Dendritic cell treated with granulocyte-macrophage colony-stimulating factor and Interleukin-4, amounts not matched to agents 40 ng/mL and 50 ng/mL, for 4 days (primary cell): Measurements from ENCODE around the gene EIF2B5.

Experiments used
- H3K27ac Mint-ChIP-seq: one replicate; pipeline ENCODE4 v1.8.0; 2022; ENCODE audit warnings: mild to moderate bottlenecking, mixed read lengths
- H3K27me3 Mint-ChIP-seq: one replicate; pipeline ENCODE4 v1.8.0; 2022; ENCODE audit warnings: mild to moderate bottlenecking, mixed read lengths
- H3K36me3 Mint-ChIP-seq: one replicate; pipeline ENCODE4 v1.8.0; 2022; ENCODE audit warnings: low read depth, mixed read lengths
- H3K4me1 Mint-ChIP-seq: one replicate; pipeline ENCODE4 v1.8.0; 2022; ENCODE audit warnings: low read depth, mixed read lengths
- H3K4me3 Mint-ChIP-seq: one replicate; pipeline ENCODE4 v1.8.0; 2022; ENCODE audit warnings: mild to moderate bottlenecking, moderate library complexity, mixed read lengths
- H3K9me3 Mint-ChIP-seq: one replicate; pipeline ENCODE4 v1.8.0; 2022; ENCODE audit warnings: mixed read lengths
- intact Hi-C: fragments of 100-400 bp; cut with micrococcal nuclease; formaldehyde crosslinking; loops from one replicate; pipeline ENCODE4 v1.15.0; 2022

EIF2B5 gene

GRCh38 chr3:184172681-184173373 is 37.7 kb downstream of the EIF2B5 start:
- Mint-ChIP-seq H3K27me3 (no peaks in the 10 kb centered on the region), H3K36me3 (peaks cover 84% of the 10 kb centered on the region), H3K4me1 (peaks cover 34% of the 10 kb centered on the region), H3K4me3 (no peak overlapping the region), H3K9me3 (no peaks in the 10 kb centered on the region), H3K27ac (no peak overlapping the region)
- intact Hi-C loops: no loop called here

GRCh38 chr3:184173374-184173722 is 38.2 kb downstream of the EIF2B5 start:
- H3K27me3 Mint-ChIP-seq: no peaks in the 10 kb centered on the region
- H3K4me1 Mint-ChIP-seq: peaks cover 39% of the 10 kb centered on the region
- intact Hi-C loops: no loop called here
- no peak overlapping the region for H3K27ac Mint-ChIP-seq
- H3K9me3 Mint-ChIP-seq: no peaks in the 10 kb centered on the region
- peaks cover 84% of the 10 kb centered on the region for H3K36me3 Mint-ChIP-seq
- no peak overlapping the region for H3K4me3 Mint-ChIP-seq

GRCh38 chr3:184174284-184174645 is 39.1 kb downstream of the EIF2B5 start:
- Mint-ChIP-seq H3K36me3 (peaks cover 84% of the 10 kb centered on the region), H3K4me1 (peaks cover 48% of the 10 kb centered on the region)

GRCh38 chr3:184174646-184175492 is 39.7 kb downstream of the EIF2B5 start, which contains the start of gene AP2M1:
AP2M1 (plus strand) TSS chr3:184174855; CDS start chr3:184176994, 2,139 bp downstream.
- peaks cover 54% of the 10 kb centered on the region for H3K4me1 Mint-ChIP-seq
- H3K27me3 Mint-ChIP-seq: no peaks in the 10 kb centered on the region
- H3K4me3 Mint-ChIP-seq: peak within 1 kb of the TSS; percentile 99
- intact Hi-C loops: loop anchor here (1.0 kb wide), 4 partner anchors 11 to 124 kb away; partner anchors contain the start of genes ABCF3, EEF1AKMT4, EIF2B5 and PSMD2
- H3K9me3 Mint-ChIP-seq: no peaks in the 10 kb centered on the region
- peak within 1 kb of the TSS; percentile 98 for H3K27ac Mint-ChIP-seq
- H3K36me3 Mint-ChIP-seq: peaks cover 84% of the 10 kb centered on the region

More at GRCh38 chr3:184174284-184174645, 39.1 kb downstream of the EIF2B5 start:
- H3K4me3 Mint-ChIP-seq: peak overlapping the region; percentile 99
- peak overlapping the region; percentile 98 for H3K27ac Mint-ChIP-seq
- intact Hi-C loops: loop anchor here (1.0 kb wide), 4 partner anchors 12 to 125 kb away; partner anchors contain the start of genes ABCF3, EEF1AKMT4, EIF2B5 and PSMD2
- no peaks in the 10 kb centered on the region for H3K27me3 Mint-ChIP-seq
- H3K9me3 Mint-ChIP-seq: no peaks in the 10 kb centered on the region

GRCh38 chr3:184175506-184175905 is 40.3 kb downstream of the EIF2B5 start:
- H3K4me1 Mint-ChIP-seq: peaks cover 61% of the 10 kb centered on the region
- intact Hi-C loops: no loop called here
- H3K4me3 Mint-ChIP-seq: peak overlapping the region; percentile 99
- H3K27me3 Mint-ChIP-seq: no peaks in the 10 kb centered on the region
- H3K27ac Mint-ChIP-seq: peak overlapping the region; percentile 98
- no peaks in the 10 kb centered on the region for H3K9me3 Mint-ChIP-seq
- peaks cover 84% of the 10 kb centered on the region for H3K36me3 Mint-ChIP-seq

- Mint-ChIP-seq H3K36me3 (peaks cover 84% of the 10 kb centered on the region), H3K9me3 (no peaks in the 10 kb centered on the region), H3K4me3 (peak overlapping the region; percentile 99), H3K27me3 (no peaks in the 10 kb centered on the region), H3K27ac (peak overlapping the region; percentile 98), H3K4me1 (peaks cover 62% of the 10 kb centered on the region)
- intact Hi-C loops: no loop called here
Observed at GRCh38 chr3:184175981-184176376, 40.8 kb downstream of the EIF2B5 start.

GRCh38 chr3:184176377-184177330 is 41.5 kb downstream of the EIF2B5 start:
- H3K36me3 Mint-ChIP-seq: peaks cover 84% of the 10 kb centered on the region
- intact Hi-C loops: loop anchor here (1.0 kb wide), 1 partner anchor 9 kb away; no protein-coding TSS in a partner anchor
- no peaks in the 10 kb centered on the region for H3K27me3 Mint-ChIP-seq
- H3K4me1 Mint-ChIP-seq: peaks cover 61% of the 10 kb centered on the region
- H3K27ac Mint-ChIP-seq: peak overlapping the region; percentile 98
- peak overlapping the region; percentile 99 for H3K4me3 Mint-ChIP-seq
- no peaks in the 10 kb centered on the region for H3K9me3 Mint-ChIP-seq

GRCh38 chr3:184177331-184177731 is 42.2 kb downstream of the EIF2B5 start:
- peaks cover 63% of the 10 kb centered on the region for H3K4me1 Mint-ChIP-seq

GRCh38 chr3:184177767-184178306 is 42.7 kb downstream of the EIF2B5 start:
- H3K9me3 Mint-ChIP-seq: no peaks in the 10 kb centered on the region
- peaks cover 68% of the 10 kb centered on the region for H3K4me1 Mint-ChIP-seq
- H3K4me3 Mint-ChIP-seq: peak overlapping the region; percentile 99
- peak overlapping the region; percentile 98 for H3K27ac Mint-ChIP-seq
- intact Hi-C loops: loop anchor here (1.0 kb wide), 1 partner anchor 7 kb away; no protein-coding TSS in a partner anchor
- H3K27me3 Mint-ChIP-seq: no peaks in the 10 kb centered on the region
- peaks cover 84% of the 10 kb centered on the region for H3K36me3 Mint-ChIP-seq

More at GRCh38 chr3:184177331-184177731, 42.2 kb downstream of the EIF2B5 start:
- no peaks in the 10 kb centered on the region for H3K27me3 Mint-ChIP-seq
- H3K27ac Mint-ChIP-seq: peak overlapping the region; percentile 98
- no peaks in the 10 kb centered on the region for H3K9me3 Mint-ChIP-seq
- intact Hi-C loops: loop anchor here (1.0 kb wide), 1 partner anchor 8 kb away; no protein-coding TSS in a partner anchor
- peaks cover 84% of the 10 kb centered on the region for H3K36me3 Mint-ChIP-seq
- peak overlapping the region; percentile 99 for H3K4me3 Mint-ChIP-seq

GRCh38 chr3:184178521-184179138 is 43.5 kb downstream of the EIF2B5 start:
- peak overlapping the region; percentile 98 for H3K27ac Mint-ChIP-seq
- intact Hi-C loops: no loop called here
- no peaks in the 10 kb centered on the region for H3K9me3 Mint-ChIP-seq
- peaks cover 72% of the 10 kb centered on the region for H3K4me1 Mint-ChIP-seq
- no peaks in the 10 kb centered on the region for H3K27me3 Mint-ChIP-seq
- H3K36me3 Mint-ChIP-seq: peaks cover 88% of the 10 kb centered on the region
- H3K4me3 Mint-ChIP-seq: peak overlapping the region; percentile 99

GRCh38 chr3:184180165-184180564 is 45.0 kb downstream of the EIF2B5 start:
- no peaks in the 10 kb centered on the region for H3K9me3 Mint-ChIP-seq
- peaks cover 100% of the 10 kb centered on the region for H3K36me3 Mint-ChIP-seq
- peak overlapping the region; percentile 98 for H3K27ac Mint-ChIP-seq
- H3K4me1 Mint-ChIP-seq: peaks cover 82% of the 10 kb centered on the region
- peak overlapping the region; percentile 99 for H3K4me3 Mint-ChIP-seq
- intact Hi-C loops: no loop called here
- H3K27me3 Mint-ChIP-seq: no peaks in the 10 kb centered on the region

- Mint-ChIP-seq H3K36me3 (peaks cover 98% of the 10 kb centered on the region), H3K27ac (peak overlapping the region; percentile 98), H3K27me3 (no peaks in the 10 kb centered on the region), H3K9me3 (no peaks in the 10 kb centered on the region), H3K4me3 (no peak overlapping the region), H3K4me1 (peaks cover 86% of the 10 kb centered on the region)
- intact Hi-C loops: no loop called here
Observed at GRCh38 chr3:184181596-184181995, 46.4 kb downstream of the EIF2B5 start.
